ENCODE results near the gene PIEZO2.

PIEZO2 gene

DNA sequence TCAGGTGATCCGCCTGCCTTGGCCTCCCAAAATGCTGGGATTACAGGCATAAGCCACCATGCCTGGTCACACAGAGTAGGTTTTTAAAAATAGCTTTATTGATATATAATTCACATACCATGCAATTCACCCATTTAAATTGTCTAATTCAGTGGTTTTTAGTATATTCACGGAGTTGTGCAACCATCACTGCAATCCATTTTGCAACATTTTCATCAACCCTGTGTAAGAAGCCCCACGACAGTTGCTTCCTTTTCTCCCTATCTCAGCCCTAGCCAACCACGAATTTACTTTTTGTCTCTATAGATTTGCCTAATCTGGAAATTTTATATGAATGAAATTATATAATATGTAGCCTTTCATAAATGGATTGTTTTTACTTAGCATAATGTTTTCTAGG, 357.2 kb downstream of the PIEZO2 start:
- no peak for DNase-seq (ENCODE audit: low read depth, low spot score)

DNA sequence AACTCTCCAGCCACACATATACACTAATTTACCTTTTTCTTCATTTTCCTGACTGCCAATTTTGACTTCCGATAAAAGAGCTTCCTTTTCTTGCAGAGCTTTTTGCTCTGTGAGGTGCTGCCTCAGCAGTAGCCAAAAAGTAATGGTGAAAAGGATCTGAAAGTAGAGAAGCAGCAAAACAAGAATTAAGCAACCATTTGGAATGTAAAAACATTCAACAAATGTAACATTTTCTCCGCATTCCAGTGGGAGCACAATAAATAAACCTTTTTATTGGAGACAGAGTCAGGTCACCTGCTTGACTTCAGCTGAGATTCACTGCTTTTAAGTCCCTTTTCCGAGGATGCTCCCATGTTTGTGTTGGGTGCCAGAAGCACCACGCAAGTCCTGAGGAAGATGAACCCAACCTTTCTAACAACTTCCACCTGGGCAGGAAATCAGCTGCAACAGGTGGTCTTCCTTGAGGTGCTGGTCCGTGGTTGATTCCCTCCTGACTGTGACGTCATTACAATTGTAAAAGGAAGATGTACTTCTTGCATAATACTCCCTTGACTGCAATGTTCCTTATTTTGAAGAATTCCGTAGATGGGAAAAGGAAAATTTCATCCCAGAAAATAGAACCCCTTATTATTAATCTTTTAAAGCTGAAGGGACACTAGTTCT, 358.1 kb downstream of the PIEZO2 start:
- no peak for DNase-seq (ENCODE audit: low read depth, low spot score)

DNA sequence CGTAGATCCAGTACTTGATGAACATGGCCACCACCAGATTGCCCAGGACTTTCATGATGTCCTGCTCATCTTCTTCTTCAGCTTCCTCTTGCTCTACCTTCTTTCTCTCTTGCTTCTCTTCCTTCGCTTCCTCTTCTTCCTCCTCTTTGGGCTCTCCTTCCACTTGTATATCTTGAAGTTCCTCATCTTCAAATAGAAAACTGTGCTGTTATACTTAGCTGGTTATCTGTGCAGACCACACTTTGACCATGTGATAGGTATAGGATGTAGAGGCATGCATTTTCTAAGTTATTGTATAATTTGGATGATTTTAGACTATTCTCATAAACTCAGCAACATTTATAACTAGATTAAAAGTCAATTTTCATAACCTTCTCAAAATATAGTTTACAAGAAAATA, 360.2 kb downstream of the PIEZO2 start:
- no peak for DNase-seq (ENCODE audit: low read depth, low spot score)

DNA sequence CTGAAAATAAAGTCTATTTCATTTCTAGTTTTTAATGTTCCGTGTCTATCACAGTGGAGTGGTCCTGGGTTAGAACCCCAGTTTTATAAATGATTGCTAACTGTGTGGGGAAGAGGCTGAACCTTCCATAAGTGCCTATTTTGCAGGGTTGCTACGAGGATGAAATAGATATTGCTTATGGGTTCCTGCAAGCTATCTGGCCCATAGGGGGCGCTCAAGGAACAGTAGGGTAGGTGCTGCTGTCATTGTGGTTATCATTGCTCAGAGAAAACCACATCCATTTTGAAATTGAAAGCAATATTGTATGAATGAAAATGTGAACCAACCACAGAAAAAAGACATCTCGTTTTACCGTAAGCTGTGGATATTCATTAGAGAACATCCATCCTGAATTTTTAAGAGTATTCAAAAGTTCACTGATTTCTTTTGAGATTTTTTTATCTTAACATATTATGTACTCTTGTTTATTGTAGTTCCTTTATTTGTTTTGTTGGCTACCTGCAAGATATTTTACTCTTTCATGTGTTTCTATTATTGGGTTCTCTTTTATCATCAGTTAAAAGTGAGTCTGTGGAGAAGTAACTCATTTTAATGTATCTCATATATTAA, 362.0 kb downstream of the PIEZO2 start:
- DNase-seq (ENCODE audit: low read depth, low spot score): peak; percentile 56

DNA sequence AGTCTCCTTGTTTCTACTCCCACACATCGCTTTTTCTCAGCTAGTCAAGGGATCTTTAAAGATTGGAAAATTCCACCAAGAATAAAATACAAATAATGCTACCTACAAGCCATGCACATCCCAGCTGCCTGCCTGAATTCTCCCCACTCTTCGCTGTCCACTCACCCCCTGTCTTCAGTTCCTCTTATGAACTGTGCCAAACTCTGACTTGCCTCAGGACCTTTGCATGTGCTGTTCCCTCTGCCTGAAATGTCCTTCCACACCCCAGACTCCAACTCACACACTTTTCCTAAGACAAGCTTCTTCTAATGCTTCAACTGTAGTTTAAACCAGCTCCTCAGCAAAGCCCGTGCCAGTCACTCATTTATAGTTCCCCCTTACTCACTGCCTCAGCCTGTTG, 363.6 kb downstream of the PIEZO2 start:
- DNase-seq (ENCODE audit: low read depth, low spot score): no peak

DNA sequence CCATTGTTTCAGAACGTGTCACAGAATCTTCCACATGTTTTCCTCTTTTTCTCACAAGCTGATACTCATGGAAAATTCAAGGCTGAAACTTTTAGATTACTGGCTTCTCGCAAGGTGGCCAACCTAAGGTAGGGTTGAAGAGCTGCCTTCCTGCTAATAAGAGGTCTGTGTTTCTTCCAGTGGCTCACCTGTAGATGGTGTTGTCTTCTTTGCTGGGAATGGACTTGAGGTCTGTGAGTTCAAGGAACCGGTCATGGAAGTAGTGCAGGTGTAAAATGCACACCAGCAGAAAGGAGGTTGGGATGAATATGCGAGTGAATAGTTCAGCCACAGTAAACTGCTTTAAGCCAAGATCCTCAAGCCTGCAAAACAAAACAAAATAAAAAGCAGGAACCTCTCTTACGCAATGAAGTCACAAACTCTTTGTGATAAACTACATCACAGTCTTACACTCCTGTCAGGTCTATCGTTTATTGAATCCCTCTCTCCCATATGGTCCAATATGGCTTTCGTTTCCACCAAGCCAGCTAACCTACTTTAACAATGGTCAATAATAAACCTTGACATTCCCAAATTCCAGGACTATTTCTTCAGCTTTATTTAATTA, 364.7 kb downstream of the PIEZO2 start:
- no peak for DNase-seq (ENCODE audit: low read depth, low spot score)

DNA sequence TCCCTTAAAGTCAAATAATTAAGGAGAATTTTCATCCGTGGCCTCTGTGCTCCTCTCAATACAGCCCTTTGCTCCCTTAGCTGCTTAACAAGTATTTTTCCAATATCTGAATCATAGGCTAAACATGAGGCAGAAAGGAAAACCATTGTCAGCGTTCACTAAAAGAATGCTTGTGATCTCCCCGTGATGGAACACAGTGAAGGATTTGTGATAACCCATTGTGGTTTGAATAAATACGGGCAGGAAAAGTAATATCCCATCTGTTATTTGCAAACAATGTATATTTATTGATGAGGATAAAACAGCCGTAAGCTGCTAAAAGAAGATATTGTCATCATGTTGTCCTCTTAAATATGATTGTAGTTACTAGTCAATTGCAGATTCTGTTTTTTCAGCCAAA, 365.4 kb downstream of the PIEZO2 start:
- DNase-seq (ENCODE audit: low read depth, low spot score): no peak

DNA sequence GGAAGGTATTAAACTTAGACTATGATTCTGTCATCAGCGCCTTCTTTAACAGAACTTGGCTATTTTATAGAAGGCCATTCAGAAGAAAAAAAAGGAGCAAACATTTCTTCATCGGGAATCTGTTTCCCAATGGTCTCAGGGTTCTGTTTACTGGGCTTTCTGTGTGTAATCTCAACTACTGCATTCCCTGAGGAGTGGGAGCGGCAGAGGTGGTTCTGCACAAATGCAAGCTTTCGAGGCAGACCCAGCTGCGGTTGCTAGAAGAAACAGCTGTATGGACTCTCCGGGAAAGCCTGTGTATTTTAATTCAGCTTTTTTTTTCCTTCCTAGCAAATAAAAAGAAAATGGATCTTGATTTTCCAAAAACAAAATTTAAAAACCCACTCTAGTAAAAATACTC, 372.9 kb downstream of the PIEZO2 start:
- DNase-seq (ENCODE audit: low read depth, low spot score): no peak

DNA sequence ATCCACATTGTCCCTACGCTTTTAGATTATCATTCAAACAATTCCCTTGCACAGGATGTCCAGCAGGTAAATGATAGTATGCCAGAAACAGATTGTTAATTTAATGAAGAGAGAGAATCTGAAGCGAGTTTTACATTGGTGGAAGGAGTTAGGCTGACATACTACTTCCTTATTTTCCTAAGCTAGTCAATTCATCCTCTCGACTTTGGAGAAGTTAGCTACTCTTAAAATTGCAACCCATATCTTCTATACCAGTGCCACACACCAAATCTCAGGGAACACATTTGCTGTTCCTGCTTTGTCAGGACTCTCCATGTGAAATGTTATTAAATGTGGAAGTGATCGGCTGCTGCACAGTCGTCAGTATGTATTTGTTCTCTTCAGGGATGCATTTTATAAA, 374.3 kb downstream of the PIEZO2 start:
- DNase-seq (ENCODE audit: low read depth, low spot score): no peak

DNA sequence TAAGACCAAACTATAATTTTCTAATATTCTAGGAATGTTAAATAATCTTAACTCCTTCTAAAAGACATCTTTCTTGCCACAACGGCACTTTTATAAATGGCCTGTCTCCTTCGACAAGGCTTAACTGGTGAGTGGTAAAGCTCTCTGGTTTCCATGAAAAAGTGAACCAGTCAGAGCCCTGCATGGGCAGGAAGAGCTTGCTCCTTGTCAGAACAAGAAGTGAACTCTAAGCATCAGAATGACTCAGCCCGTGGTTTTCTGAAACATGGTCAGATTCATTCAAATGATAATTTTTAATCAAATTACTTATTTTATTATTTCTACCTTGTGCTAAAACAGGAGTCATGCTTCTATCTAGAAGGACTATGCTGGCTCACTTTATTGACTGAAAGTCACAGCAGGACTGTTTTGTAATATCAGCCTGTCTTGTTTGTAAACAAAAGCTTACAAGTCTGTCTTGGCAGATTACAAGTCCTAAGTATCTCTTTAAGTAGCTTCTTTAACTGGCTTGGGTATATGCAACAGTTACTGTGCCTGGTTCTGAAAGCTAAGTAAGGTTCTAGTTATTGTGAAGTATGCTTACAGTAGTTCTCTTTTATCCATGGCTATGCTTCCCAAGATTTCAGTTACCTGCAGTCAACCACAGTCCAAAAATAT, 378.2 kb downstream of the PIEZO2 start:
- DNase-seq (ENCODE audit: low read depth, low spot score): no peak

DNA sequence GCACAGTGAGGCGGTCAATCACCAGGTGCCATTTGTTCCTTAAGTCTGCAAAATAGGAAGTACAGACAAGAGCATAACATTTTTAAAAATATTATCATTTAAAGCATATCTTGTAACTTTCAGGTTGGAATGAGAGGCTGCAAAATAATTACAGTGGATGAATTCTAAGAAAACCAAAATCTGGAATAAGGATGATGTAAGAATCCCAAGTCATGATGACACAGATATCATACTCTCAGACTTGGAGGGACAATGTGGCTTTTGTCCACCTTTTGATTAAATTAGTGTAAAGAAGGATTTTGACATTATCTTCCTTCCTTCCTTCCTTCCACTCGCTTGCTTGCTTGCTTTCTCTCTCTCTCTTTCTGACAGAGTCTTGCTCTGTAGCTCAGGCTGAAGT, 379.1 kb downstream of the PIEZO2 start:
- DNase-seq (ENCODE audit: low read depth, low spot score): no peak

DNA sequence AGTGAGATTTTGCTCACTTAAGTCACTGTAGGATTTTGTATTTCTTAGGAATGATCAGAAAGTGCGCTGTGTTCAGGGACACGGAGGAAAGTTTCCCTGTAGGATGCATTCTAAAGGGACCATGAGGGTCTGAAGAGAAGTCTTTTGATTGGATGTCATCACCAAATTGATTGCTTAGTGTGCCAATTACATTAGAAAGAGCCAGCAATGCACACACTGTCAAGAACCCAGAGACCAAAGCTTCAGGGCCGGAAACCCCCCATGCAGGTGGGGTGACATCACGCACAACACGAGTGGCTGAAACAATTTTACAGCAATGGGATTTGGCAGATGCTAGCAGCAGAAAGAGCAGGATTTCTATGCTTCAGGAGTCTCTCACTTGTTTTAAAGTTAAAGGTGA, 381.1 kb downstream of the PIEZO2 start:
- no peak for DNase-seq (ENCODE audit: low read depth, low spot score)

DNA sequence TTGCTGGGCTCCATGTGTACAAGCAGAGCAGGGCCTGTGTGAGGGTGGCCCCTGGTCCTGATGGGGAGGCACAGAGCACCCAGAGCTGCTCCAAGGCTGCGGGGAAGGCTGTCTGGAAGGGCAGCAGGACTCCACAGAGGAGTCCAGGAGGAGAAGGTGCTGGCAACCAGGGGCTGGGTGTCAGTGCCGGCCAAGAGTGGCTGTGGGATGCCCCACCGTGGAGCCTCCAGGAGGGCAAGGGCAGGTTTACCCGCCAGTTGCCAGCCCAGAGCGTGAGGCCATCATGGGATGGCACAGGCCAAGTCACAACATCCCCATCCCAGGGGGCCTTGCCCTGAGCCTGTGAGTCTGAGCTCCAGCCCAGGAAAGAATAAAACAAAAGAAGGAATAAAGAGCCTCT, 381.7 kb downstream of the PIEZO2 start:
- DNase-seq (ENCODE audit: low read depth, low spot score): no peak

DNA sequence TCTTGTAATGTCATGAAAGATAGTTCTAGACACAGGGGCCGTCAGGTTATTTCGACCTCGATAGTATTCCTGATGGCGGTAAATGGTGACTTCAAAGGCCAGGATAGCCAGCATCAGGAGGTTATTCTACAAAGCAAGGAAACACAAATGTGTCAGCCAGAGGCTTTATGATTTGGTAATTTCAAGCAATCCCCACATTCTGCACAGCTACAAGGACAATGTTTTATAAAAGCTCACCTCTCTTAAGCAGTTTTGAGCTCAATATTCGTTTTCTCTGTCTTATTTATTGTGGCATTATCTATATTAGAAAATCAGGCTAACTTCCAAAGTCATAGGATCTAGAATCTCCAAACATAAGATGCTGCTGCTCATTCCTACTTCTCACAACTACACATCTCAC, 388.4 kb downstream of the PIEZO2 start:
- no peak for DNase-seq (ENCODE audit: low read depth, low spot score)

DNA sequence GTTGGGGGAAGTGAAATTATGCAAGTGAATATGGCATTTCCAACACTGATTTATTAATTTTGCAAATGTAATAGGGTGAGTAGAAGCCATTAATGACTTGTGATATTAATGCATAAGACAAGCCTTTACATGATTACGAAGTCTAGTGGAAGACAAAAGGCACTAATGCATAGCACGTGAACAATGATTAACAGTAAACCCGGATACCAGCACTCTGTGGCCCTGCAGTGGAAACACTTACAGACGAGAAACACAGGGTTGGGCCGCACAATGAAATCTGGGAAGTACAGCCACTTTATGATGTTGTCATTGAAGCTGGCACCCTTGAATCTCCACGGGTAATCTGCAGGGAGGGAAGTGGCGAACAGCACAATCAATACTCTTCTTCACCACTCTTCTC, 390.1 kb downstream of the PIEZO2 start:
- DNase-seq (ENCODE audit: low read depth, low spot score): no peak

DNA sequence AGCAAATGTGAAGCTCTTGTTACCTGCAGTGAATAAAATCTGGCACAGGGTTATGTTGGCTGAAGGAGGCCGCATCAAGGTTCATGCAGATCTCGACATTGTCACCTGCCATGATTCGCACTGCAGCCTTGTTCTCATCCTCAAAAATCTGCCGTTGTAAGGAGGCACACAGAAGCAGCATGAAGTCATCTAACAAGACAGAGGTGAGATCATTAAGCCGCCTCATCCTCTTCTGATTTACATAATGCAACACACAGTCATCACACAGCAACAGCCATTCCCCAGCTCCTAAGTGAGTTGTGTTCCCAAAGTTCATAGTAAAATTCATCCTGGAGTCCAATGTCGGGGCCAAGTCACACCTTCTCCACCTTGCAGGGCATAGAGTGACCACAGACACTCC, 391.4 kb downstream of the PIEZO2 start:
- no peak for DNase-seq (ENCODE audit: low read depth, low spot score)

DNA sequence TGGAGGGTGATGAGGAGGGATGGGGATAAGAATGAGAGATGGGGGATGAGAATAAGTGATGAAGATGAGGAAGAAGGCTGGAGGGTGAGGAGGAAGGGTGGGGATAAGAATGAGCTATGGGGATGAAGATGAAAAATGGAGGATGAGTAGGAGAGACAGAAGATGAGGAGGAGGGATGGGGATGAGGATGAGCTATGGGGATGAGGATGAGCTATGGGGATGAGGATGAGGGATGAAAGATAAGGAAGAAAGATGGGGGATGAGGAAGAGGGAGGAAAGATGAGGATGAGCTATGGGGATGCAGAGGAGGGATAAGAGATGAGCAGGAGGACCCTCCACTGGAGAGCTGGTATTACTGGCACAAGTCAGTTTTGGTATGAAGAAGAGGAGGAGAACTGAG, 392.0 kb downstream of the PIEZO2 start:
- DNase-seq (ENCODE audit: low read depth, low spot score): no peak

DNA sequence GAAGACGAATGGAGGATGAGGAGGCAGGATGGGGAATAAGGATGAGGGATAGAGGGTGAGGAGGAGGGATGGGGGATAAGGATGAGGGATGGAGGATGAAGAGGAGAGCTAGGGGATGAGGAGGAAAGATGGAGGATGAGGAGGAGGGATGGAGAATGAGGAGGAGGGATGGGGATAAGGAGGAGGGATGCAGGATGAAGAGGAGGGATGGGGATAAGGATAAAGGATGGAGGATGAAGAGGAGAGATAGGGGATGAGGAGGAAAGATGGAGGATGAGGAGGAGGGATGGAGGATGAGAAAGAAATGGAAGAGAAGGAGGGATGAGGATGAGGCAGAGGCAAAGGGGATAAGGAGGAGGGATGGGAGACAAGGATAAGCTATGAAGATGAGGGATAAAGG, 393.5 kb downstream of the PIEZO2 start:
- DNase-seq (ENCODE audit: low read depth, low spot score): no peak

DNA sequence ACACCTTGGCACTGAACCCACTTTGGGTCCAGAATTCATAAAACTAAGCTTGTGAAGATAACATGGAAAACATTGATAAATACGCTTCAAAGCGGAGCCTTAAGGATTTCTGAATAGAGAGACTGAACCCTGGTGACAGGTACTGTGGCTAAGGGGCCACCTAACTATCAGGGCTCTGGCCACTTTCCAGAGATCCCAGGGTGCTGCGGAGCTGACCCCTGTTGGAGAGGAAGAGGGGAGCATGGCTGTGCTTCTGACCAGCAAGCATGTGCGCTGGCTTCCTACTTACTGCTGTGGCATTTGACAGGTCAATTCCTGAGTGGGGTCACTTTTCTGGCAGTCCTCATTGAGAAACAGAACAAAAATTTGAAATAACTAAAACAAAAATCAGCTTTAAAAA, 395.2 kb downstream of the PIEZO2 start:
- DNase-seq (ENCODE audit: low read depth, low spot score): no peak

DNA sequence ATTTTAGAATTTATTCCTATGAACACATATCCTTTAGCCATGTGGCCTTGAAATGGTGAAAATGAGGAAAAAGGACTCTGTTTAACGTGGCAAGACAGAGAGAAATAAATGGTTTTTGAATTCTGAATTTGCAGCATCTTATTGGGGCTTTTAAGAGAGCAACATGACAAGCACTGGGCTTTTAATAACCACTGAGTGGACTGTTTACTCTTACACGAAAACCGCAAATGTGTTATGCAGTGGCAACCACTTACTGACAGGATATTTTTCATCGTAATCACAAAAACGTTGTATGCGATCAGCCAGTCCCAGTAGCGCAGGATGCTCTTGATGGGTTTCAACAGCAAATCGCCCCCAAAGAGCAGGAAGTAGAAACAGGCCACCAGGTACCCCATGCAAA, 397.0 kb downstream of the PIEZO2 start:
- DNase-seq (ENCODE audit: low read depth, low spot score): no peak

DNA sequence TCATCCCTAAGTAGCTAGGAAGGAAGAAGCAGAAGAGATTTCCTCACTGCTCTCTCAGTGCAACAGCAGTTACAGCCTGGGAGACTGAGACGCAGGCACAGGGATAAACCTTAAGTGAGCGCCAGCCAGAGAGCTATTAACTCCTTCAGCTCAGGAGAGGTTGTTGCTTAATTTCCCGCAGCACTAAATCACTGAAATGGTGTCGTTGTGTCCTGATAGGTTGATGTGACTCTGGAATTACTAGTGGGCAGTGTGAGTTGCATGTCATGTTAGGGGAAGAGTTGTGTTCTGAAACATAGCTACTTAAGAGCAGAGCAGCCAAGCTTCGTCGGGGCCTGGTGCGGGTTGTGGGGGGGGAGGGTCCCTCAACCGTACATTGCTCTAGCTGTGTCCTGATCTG, 397.7 kb downstream of the PIEZO2 start:
- DNase-seq (ENCODE audit: low read depth, low spot score): no peak

DNA sequence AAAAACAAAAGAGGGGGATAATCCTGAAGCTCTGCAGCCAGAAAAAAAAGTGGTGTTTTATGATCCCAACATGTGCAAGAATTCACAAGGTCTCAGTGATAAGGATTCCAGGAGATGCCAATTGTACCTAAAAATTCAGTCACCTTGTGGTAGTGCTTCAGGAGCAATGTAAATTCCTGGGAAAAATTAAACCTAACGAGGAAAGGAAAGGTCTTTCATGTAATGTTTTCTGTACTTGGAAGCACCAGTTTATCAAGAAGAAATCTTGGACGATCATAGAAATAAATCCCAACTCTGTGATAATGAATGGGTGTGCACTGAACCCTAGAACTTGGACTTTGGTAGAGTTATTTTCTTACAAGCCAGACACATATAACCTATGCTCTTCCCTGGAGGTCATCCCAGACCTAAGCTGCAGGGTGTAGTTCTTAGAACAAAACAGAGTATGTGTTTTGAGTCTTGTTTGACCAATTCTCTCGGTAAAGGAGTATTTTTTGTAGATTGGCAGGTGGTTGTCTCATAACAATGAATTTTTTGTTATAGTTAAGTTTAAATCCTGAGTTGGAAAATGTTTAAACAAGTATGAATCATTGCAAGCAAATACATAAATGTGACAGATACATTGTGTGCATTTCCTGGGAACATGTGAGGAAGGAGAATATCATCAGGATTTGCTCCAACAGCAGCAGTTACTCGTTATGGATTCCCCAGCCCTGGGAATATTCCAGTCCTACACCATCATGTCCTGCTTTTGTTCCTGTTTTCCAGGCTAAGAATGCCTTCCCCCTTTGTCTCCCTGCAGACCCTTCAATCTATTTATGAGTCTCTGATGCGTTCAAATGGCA, 399.0 kb downstream of the PIEZO2 start:
- DNase-seq (ENCODE audit: low read depth, low spot score): no peak

Measured in smooth muscle cell of the brain vasculature (primary cell).